Endothelial cell of umbilical vein (primary cell): ENCODE results near the gene WDR38.
A peak's percentile ranks its signal among the peaks of the same experiment; 100 is the strongest.

ENCODE experiments used
- CTCF ChIP-seq, 2 donors: IDR thresholded peaks; 1 replicate in 1 of 2; 2 replicates in 1 of 2; pipeline ENCODE4 v1.5.1; 2011; ENCODE audit warnings: low read length in 2 of 2, mild to moderate bottlenecking in 2 of 2, moderate library complexity in 2 of 2, control low read depth in 1 of 2, inconsistent platforms in 1 of 2, low read depth in 1 of 2; ENCODE audit not compliant: insufficient read depth in 1 of 2; ENCODE audit errors: extremely low read depth in 1 of 2
- EZH2 ChIP-seq: IDR thresholded peaks from 2 replicates; pipeline ENCODE4 v1.6.1; 2012; ENCODE audit warnings: borderline replicate concordance, low read depth, mild to moderate bottlenecking, moderate library complexity, low read length, inconsistent platforms; ENCODE audit not compliant: severe bottlenecking
- FOS ChIP-seq: IDR thresholded peaks from 2 replicates; pipeline ENCODE4 v1.6.1; 2011; ENCODE audit warnings: mild to moderate bottlenecking, low read length, moderate library complexity, borderline replicate concordance; ENCODE audit not compliant: insufficient read depth
- GATA2 ChIP-seq: IDR thresholded peaks from 2 replicates; pipeline ENCODE4 v1.7.0; 2011; ENCODE audit warnings: low read depth, mild to moderate bottlenecking, moderate library complexity, mixed read lengths, low read length; ENCODE audit not compliant: insufficient read length, insufficient read depth
- MAX ChIP-seq: IDR thresholded peaks from 2 replicates; pipeline ENCODE4 v1.6.1; 2011; ENCODE audit not compliant: insufficient read depth, insufficient read length
- MYC ChIP-seq: IDR thresholded peaks from one replicate; pipeline ENCODE4 v1.6.1; 2011; ENCODE audit warnings: mild to moderate bottlenecking, low read depth, low read length
- POLR2A ChIP-seq: IDR thresholded peaks from 2 replicates; pipeline ENCODE4 v1.6.1; 2012; ENCODE audit warnings: low read depth, mild to moderate bottlenecking, control low read depth, low read length
- POLR2AphosphoS5 ChIP-seq: IDR thresholded peaks from 2 replicates; pipeline ENCODE4 v1.6.1; 2012; ENCODE audit warnings: low read depth, mild to moderate bottlenecking, control low read depth, low read length, moderate library complexity; ENCODE audit not compliant: insufficient read depth

- TF ChIP-seq POLR2AphosphoS5: no peak
- TF ChIP-seq CTCF (IDR thresholded peaks at IDR 0.05; ENCODE audit: extremely low read depth in 1 of 2, insufficient read depth in 1 of 2, low read depth in 1 of 2, low read length in 2 of 2): peak; percentile 43 to 58
- no peak for TF ChIP-seq MYC
- no peak for TF ChIP-seq POLR2A
- no peak for TF ChIP-seq EZH2
- TF ChIP-seq MAX: no peak
- TF ChIP-seq GATA2: no peak
- no peak for TF ChIP-seq FOS
Observed at GRCh38 chr9:124894741-124895170, 41.5 kb downstream of the WDR38 start.
